Right ventricle myocardium superior (tissue), 1 donor: ENCODE data around the gene ESPNL. TPM values are rescaled to one million over a fixed set of nuclear protein-coding genes. Genes with fewer than 3 reads are reported as not detected.

Source experiments
- ATAC-seq: fragments of 200-7000 bp; cut with Tn5 transposase; one replicate; pipeline ENCODE4 v1.9.1; 2020; ENCODE audit warnings: mild to moderate bottlenecking; ENCODE audit not compliant: poor library complexity
- DNase-seq: peaks from one replicate; pipeline ENCODE4 v3.0.0-alpha.2; 2020
- intact Hi-C: fragments of 100-400 bp; cut with DNase I; formaldehyde crosslinking; loops from one replicate; pipeline ENCODE4 v1.11.2; 2022
- total RNA-seq: library from RNA; stranded (reverse); fragmentation: NEBNext Ultra II Directional; extraction: Animal tissue kit (Norgen Biotek cat#: 25700); gene quantifications from one replicate; pipeline ENCODE4 v1.2.1, GENCODE V29; 2021
- donor health status: DM: no; HTN: yes; CAD: no; lungs with severe emphysema.

Gene ESPNL
- total RNA-seq, 1 donor from 2014 or later, result not detected

DNA sequence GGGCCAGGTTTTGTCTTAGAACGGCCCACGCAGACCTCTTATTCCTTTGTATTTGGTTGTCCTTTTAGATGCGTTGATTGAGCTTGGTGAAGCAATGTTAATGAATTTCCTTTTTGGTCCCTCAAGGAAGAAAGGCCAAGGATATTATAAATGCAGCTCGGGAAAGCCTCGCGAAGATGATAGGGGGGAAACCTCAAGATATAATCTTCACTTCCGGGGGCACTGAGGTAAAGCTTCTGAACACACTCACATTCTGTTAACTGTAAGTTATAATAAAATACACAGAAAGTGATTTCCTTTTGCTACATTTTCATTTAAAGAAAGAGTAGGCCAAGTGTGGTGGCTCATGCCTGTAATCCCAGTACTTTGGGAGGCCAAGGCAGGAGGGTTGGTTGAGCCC, 32.2 kb upstream of the ESPNL start:
- intact Hi-C loops, result loop anchor here (10.0 kb wide), 1 partner anchor 197 kb away; no protein-coding TSS in a partner anchor
- ATAC-seq, result no peak
- no peak for DNase-seq

DNA sequence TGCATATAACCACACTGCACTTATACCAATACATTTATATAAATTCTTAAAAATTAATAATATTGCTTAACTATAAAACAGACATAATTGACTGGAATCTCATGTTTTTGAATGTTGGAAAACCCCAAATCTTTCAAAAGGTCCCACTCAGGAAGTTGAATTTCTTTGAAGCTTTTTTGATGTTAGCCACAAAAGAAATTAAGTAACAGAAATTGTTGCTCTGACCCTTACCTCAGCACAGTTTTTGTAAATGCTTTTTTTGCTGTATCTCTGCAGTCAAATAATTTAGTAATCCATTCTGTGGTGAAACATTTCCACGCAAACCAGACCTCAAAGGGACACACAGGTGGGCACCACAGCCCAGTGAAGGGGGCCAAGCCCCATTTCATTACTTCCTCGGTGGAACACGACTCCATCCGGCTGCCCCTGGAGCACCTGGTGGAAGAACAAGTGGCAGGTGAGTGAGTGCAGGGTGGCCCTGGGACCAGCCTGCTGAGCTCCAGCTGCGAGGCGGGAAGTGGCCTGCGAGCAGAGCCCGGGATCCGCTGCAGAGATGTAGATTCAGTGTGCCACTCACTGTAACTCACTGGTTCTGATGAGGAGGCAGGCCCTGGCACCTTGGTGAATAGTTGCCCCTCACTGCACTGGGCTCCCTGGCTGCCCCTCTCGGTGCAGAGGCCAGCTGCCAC, 31.0 kb upstream of the ESPNL start:
- intact Hi-C loops, result loop anchor here (10.0 kb wide), 1 partner anchor 196 kb away; no protein-coding TSS in a partner anchor
- DNase-seq, result no peak
- ATAC-seq, result no peak

- no peak for ATAC-seq
- intact Hi-C loops, result loop anchor here (10.0 kb wide), 1 partner anchor 195 kb away; no protein-coding TSS in a partner anchor
- DNase-seq, result no peak
Measured at GRCh38 chr2:238069877-238070276, 30.3 kb upstream of the ESPNL start.

DNA sequence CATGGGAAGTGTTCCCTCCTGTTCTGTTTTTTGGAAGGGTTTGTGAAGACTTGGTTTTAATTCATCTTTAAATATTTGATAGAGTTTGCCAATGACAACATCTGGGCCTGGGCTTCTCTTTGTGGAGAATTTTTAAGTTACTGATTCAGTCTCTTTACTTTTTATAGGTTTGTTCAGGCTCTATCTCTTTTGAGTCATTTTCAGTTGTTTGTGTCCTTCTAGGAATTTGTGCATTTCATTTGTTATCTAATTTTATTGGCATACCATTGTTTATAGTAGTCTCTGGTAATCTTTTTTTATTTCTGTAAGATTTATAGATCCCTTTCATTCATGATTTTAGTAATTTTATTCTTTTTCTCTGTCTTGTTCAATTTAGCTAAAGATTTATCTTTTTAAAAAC, 24.7 kb upstream of the ESPNL start:
- ATAC-seq (no peak), DNase-seq (no peak)
- intact Hi-C loops, result no loop called here

GRCh38 chr2:238077292-238077691, 22.8 kb upstream of the ESPNL start:
- no peak for ATAC-seq
- DNase-seq, result no peak
- intact Hi-C loops, result no loop called here

- DNase-seq, result no peak
- intact Hi-C loops, result no loop called here
- no peak for ATAC-seq
Measured at GRCh38 chr2:238079874-238080327, 20.2 kb upstream of the ESPNL start.

DNA sequence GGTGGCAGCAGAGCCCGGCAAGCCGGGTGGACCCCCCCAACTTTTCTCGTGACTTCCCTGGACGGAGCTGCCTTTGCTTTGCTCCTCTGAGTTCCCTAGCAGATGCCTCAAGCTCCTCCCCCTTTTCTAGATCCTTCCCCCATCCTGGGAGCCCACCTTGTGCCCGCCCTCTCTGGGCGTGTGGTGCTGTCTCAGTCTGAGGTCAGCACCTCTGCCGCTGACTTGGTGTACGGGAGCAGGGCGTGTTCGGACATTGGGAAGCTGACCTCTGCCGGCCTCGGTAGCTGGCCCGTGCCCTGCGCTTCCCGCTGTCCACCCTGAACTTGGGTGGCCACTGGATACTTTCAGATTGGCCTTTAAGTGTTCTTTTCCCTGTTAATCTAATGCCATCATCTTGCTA, 19.6 kb upstream of the ESPNL start:
- no peak for DNase-seq
- ATAC-seq, result no peak

DNA sequence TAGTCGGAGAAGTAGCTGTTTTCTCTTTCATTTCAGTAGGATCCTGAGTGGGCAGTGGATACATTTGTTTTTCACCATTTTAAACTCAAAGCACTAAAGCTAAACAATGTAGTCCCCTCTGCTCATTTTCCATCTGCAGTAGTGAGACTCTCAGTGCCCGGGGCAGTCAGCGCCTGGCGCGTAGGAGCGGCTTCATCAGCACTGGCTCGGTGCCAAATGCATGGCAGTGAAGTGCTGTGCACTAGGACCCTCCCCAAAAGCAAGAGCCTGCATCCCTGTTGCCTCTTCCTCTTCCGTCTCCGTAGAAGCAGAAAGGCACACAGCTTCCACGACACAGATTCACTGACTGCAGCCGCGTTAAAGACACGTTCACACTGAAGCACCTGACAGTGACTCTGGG, 19.0 kb upstream of the ESPNL start:
- no peak for ATAC-seq
- intact Hi-C loops, result no loop called here
- no peak for DNase-seq

More for the DNA sequence above, 19.6 kb upstream of the ESPNL start:
- intact Hi-C loops, result no loop called here

DNA sequence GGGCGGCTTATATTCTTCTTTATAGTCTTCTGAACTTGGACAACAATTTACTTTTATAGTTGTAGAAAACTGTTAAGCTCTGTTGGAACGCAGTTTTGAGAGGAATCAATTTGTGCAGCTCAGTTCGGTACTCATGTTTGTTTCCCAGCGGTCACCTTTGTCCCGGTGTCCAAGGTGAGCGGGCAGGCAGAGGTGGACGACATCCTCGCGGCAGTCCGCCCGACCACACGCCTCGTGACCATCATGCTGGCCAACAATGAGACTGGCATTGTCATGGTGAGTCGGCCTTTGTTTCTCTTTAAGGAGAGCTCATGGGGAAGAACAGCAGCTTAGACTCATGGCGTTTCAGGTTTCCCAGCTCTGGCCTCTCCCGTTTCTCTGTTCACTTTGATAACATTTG, 18.6 kb upstream of the ESPNL start:
- no peak for DNase-seq
- intact Hi-C loops, result no loop called here
- no peak for ATAC-seq

- intact Hi-C loops, result no loop called here
- no peak for DNase-seq
- ATAC-seq, result no peak
Measured at GRCh38 chr2:238082151-238082550, 18.0 kb upstream of the ESPNL start.

- ATAC-seq (no peak), DNase-seq (no peak)
- intact Hi-C loops, result no loop called here
Measured at GRCh38 chr2:238082827-238083226, 17.3 kb upstream of the ESPNL start.

GRCh38 chr2:238083919-238084318, 16.2 kb upstream of the ESPNL start:
- ATAC-seq (no peak), DNase-seq (no peak)

DNA sequence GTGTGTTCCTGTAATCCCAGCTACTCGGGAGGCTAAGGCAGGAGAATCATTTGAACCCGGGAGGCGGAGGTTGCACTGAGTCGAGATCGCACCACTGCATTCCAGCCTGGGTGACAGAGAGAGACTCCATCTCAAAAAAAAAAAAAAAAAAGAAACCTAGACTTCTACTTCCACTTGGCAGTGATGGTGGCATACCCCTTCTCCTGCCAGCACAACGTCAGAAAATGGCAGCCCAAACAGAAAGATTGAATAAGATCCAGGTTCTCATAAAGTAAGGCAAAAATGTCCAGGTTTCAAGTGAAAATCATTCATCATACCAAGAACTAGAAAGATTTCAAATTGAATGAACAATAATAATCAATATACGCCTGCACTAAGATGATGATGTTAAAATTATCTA, 15.4 kb upstream of the ESPNL start:
- DNase-seq, result no peak
- no peak for ATAC-seq
- intact Hi-C loops, result no loop called here

More at GRCh38 chr2:238083919-238084318, 16.2 kb upstream of the ESPNL start:
- intact Hi-C loops, result no loop called here

DNA sequence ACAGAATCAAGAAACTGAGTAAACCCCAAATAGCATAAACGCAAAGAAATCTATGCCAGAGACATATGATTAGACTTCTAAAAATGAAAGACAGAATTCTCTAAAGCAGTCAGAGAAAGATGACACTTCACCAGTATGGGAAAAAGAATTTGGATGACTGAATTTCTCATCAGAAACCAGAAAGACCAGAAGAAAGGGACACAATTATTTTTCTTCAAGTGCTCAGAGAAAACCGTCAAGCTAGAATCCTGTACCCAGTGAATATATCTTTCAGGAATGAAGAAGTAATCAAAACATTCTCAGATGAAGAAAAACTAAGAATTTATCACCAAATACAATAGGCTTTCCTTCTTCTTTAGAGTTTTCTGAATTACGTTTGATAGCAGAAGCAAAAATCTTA, 14.2 kb upstream of the ESPNL start:
- intact Hi-C loops, result no loop called here
- DNase-seq, result no peak
- ATAC-seq, result no peak

DNA sequence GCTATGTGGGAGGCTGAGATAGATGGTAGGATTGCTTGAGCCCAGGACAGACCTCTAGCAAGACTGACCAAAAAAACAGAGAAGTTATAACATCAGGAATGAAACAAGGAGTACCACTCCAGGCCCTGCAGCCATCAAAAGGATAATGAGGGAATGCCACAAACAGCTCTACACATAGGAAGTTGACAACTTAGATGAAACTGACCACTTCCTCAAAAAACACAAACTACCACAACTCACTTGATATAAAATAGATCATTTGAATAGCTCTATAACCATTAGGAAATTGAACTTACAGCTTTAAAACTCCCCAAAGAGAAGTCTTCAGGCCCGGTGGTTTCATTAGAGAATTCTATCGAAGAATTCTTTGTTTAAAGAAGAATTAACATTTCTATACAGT, 12.9 kb upstream of the ESPNL start:
- DNase-seq, result no peak
- no peak for ATAC-seq
- intact Hi-C loops, result no loop called here

- ATAC-seq, result no peak
- DNase-seq, result no peak
- intact Hi-C loops, result no loop called here
Measured at GRCh38 chr2:238090887-238091286, 9.3 kb upstream of the ESPNL start.

DNA sequence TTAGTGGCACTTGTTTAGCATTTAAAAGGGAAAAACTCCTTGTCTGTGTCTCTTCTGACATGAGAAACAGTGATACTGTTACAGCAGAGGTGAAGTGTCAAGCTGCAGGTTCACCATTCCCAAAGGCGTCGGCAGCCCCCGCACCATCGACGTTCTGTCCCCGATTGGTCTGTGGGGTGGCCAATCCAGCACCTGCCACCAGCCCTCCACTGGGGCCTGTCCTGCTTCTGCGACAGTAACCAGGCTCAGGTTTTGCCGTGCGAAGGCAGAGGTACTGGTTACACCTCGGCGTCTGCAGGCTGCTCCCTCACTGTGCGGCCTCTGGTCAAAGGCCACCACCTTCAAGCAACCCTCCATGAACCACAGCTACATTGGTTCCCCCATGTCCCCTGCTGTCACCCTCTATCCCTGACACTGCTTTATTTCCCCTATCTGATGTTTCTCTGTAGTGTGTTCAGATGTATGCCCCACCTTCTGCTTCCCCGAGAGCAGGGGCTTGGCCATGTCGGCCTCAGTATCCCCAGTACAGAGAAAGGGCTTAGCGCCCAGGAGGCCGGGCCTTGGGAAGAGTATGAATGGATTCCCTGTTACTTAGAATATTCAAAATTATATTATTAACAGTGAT, 8.6 kb upstream of the ESPNL start:
- ATAC-seq (no peak), DNase-seq (no peak)
- intact Hi-C loops, result no loop called here

DNA sequence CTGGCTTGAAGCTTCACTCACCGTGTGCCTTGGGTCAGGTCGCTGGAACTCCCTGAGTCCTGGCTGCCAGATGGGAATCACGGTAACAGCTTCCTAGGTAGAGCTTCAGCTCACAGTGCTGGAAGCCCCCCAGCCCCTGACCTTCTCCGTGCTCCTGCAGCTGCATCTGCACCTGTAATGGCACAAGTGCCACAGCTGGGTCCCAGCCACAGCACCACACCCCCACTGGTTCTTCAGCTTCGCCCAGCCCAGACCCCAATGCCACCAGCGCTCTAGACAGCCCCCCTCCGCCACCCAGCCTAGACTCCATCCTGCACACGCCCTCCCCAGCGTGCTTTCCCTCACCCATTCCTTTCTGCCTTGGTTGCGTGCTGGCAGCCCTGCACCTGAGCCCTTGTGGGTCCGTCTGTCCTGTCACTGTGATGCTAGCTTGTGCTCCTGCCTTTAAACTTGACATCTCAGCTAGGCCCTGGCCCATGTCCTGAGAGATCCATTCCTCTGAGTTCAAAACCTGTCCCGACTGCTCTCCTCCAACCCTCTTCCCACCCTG, 7.6 kb upstream of the ESPNL start:
- ATAC-seq (no peak), DNase-seq (no peak)
- intact Hi-C loops, result no loop called here

DNA sequence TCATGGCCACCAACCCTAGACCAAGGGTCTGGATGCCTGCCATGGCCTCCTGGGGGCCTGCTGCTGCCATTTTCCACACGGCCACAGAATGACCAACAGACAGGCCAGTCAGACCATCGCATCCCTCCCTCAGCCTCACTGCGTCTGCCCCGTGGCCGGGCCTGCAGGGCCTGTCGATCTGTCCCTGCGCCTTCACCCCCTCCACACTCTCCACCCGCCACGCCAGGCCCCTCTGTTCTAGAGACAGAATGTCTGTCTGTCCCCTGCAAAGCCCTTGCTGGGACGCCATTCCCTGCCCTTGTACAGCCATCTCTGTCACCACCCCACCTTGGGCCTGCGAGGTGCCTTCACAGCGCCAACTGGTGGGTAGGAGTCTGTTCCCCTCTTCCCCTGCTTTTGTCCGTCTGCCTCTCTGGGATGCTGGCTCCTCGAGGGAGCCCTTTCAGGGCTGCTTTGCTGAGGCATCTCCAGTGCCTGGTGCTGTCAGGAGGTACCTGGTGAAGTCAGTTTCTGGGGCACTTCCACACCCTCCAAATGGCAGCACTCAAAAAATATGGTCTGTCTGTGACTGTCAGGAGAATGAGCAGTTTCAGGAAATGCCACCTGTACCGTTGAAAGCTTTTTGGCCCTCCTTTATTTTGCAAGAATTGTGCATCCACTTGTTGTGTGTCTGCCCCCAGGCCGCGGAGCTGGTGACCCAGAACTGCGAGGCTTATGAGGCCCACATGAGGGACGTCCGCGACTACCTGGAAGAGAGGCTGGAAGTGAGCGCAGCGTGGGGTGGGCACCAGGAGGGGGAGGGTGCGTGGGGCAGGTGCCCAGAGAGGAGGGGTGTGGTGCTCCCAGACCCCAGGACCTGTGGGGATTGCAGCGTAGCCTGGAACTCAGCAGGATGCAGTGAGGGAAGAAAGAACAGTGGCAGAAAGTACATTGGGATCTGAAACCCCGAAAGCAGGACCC, 6.7 kb upstream of the ESPNL start:
- no peak for DNase-seq
- ATAC-seq, result no peak
- intact Hi-C loops, result no loop called here
